Colon (tissue), 2 donors: ENCODE measurements around the gene SHISA8.
A peak's percentile ranks its signal among the peaks of the same experiment; 100 is the strongest.
"Not testable (repeated sequence)": the region's sequence is repeated elsewhere in the genome, so short reads cannot be mapped to it uniquely, and the experiment has no call there.

ENCODE experiments used
- FAIRE-seq: peaks from 2 replicates; lab custom pipeline; 2012; peaks lifted over from hg19 to GRCh38; lab: Jason Lieb, UNC
- donor health status: control.
- donor health status: control.

The SHISA8 gene

DNA sequence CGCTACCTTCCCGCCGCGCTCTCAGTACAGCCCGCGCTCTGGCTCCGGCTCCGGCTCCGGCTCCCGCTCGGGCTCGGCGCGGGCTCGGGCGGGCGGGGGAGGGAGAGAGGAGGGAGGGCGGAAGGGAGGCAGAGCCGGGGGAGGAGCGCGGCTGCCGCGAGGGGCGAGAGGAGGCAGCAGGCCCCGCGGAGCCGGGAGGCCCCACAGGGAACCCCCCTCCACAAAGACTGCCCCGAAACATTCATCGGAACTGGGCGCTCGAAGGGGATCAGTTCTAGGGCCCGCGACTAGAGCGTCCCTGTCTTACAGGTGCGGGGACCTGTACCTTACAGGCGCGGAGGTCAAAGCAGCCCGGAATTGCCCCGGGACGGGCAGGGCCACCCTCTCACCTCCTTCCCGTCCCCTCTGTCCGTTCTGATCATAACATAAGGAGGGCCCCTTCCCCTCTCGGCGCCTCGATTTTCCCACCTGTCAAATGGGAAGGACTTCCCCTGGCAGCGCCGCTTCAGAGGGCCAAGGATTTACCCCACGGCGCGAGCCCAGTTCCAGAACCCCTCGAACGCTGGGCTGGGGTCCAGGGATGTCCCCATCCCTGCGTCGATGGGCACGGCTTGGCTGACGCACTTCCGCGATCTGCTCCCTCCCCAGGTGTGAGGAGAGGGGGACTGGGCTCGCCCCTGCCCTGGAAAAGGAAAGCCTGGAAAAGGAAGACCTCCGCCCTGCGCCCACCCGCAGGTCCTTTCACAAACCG lies at the start of gene SHISA8:
SHISA8 (minus strand) TSS at position 40 of the 751 bp plus-strand sequence. CDS start 407 bp downstream, outside the sequence.
- no peak for FAIRE-seq

- no peak for FAIRE-seq
These were observed 49.2 kb upstream of the SHISA8 start for GRCh38 chr22:41964112-41964491.

GRCh38 chr22:41963453-41964111 lies 48.7 kb upstream of the SHISA8 start:
- FAIRE-seq: no peak

- FAIRE-seq: no peak
These were observed 43.2 kb upstream of the SHISA8 start for GRCh38 chr22:41957941-41958556.

- FAIRE-seq: no peak
These were observed 37.8 kb upstream of the SHISA8 start for GRCh38 chr22:41952713-41953112.

- FAIRE-seq: no peak
These were observed 37.1 kb upstream of the SHISA8 start, which contains the start of gene SMIM45 for GRCh38 chr22:41951898-41952474. Gene SMIM45, plus strand, starts transcription at chr22:41952150.

DNA sequence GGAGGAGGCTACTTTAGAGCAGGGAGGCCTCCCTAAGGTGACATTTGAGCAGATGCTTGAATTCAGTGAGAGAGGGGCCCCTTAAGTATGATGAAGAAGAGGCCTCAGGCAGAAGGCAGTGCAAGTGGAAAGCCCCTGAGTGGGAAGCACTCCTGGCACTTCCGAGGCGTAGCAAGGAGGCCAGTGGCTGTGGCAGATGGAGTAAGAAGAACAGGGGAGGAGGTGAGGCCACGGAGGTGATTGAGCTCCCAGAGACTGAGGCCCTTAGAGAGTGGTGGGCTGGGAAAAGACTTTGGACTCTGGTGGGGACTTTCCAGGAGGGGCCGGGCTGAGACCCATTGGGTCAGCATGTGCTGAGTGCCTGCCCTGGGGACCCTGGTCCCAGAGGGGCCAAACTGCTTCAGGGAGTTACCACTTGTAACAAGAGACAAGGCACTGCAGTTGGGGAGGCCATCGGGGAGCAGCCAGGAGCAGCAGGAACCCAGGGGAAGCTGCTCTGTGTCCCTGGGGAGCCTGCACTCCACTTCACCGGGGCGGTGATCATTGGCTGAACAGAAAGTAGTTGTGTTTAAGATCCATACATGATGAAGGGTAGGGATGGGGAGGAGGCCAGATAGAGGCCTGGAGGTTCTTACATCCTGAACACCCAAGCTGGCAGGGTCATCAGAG lies 34.6 kb upstream of the SHISA8 start:
- no peak for FAIRE-seq

- FAIRE-seq: not testable (repeated sequence)
These were observed 34.0 kb upstream of the SHISA8 start for GRCh38 chr22:41948928-41949296.

- no peak for FAIRE-seq
These were observed 33.3 kb upstream of the SHISA8 start for GRCh38 chr22:41948142-41948541.

GRCh38 chr22:41947424-41948080 lies 32.7 kb upstream of the SHISA8 start:
- no peak for FAIRE-seq

- no peak for FAIRE-seq
These were observed 32.0 kb upstream of the SHISA8 start, which contains the start of gene CENPM for GRCh38 chr22:41946629-41947423. Gene CENPM, minus strand, starts transcription at chr22:41947152. Its CDS starts 76 bp downstream, at chr22:41947076.

GRCh38 chr22:41943661-41944209 lies 28.9 kb upstream of the SHISA8 start:
- FAIRE-seq: no peak

- FAIRE-seq: no peak
These were observed 26.2 kb upstream of the SHISA8 start for GRCh38 chr22:41940832-41941765.

GRCh38 chr22:41939981-41940831 lies 25.3 kb upstream of the SHISA8 start:
- FAIRE-seq: peak; percentile 61

DNA sequence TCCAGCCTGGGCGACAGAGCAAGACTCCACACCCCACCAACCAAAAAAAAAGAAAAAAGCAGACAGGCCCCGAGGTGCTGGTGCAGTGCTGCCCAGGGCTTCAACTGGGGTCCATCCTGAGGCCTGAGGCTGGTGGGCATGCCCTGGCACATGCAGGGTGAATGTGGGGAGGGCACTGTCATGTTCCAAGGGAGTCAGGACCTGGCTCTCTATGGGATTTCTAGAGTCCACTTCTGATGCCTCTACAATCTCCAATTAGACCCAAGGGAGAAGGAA lies 22.0 kb upstream of the SHISA8 start:
- no peak for FAIRE-seq

DNA sequence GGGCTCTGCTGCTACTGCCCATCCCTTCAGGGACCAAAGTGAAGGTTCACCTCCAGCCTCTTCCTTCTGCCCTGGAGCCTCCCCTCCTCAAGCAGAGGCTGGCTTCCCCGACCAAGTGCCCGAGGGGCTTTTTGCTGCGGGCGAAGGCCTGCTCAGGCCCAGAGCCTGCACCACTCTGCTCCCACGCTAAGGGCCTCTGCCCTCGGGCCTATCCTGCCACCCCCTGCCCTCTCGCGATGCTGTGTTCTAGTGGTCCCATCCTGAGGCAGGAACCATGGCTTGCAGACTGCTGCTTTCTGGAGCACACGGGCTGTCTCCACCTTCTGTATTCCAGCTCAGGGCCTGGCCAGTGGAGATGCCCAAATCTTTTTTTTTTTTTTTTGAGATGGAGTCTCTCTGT lies 20.6 kb upstream of the SHISA8 start:
- no peak for FAIRE-seq

GRCh38 chr22:41935015-41935351 lies 20.1 kb upstream of the SHISA8 start:
- FAIRE-seq: no peak

- no peak for FAIRE-seq
These were observed 19.6 kb upstream of the SHISA8 start for GRCh38 chr22:41934284-41935014.
